ENCODE measurements around the gene PLCB2. TPM values are rescaled to one million over a fixed set of nuclear protein-coding genes. Genes with fewer than 3 reads are reported as not detected.

PLCB2 gene
- total and polyA plus RNA-seq, 4 experiments from 2014 or later: 22.6 to 219 (median 124) TPM

DNA sequence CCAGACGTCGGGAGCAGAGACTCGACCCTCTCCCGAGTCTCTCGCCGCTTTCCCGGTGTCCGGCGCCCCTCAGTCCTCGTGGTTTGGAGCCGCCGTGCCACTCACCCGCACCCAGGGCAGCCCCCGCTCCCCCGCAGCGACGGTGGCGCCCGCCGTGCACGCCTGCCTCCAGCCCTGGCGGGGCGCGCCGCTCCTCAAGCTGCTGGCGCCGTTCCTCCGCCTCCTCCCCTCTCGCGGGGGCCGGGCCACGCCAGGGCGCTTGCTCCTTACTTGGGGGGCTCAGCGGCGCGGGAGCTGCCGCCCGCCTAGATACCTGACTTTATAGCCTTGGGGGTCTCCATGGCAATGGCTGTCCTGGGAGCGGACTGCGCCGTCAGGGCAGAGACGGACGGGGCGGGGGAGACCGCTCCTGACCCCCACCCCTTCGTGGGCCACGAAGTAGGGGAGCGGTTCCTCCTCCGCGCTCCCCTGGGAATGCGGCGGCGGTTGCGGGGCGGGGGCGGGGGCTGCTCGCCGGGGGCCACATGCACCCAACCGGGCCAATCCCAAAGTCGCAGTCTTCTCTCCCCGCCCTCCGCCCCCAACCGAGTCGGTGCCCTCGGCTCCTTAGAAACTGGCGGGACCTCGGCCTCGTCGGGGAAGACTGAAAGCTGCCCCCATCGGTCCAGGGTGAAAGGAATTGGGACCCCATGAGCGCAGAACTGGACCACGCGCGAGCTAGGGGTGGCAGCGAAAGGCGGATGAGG, 24.7 kb downstream of the PLCB2 start, which contains the start of gene ANKRD63:
Gene ANKRD63, minus strand, starts transcription at position 196 of the 746 bp plus-strand sequence. CDS start 478 bp downstream, outside the sequence.
- Histone ChIP-seq H3K27me3 (ENCODE audit: insufficient read depth, low read length) (peaks cover 6% of the 10 kb centered on the region), H3K27ac (ENCODE audit: low read depth, low read length) (no peak within 1 kb of the TSS), H3K4me1 (ENCODE audit: insufficient read depth, low read length) (peaks cover 13% of the 10 kb centered on the region), H3K9me3 (ENCODE audit: control insufficient read depth in 1 of 2, low read length in 2 of 2) (no peaks in the 10 kb centered on the region), H3K4me3 (ENCODE audit: low read length in 2 of 2) (peak within 1 kb of the TSS in 1 of 2 donors; percentile 57), H3K36me3 (ENCODE audit: insufficient read depth, low read length) (no peaks in the 10 kb centered on the region)
- ChIA-PET CTCF (ENCODE audit: partially characterized antibody) (interaction anchor here (0.8 to 5.2 kb wide), 7 partner anchors 8 to 160 kb away, joined by 3 to 94 read pairs (median 4); partner anchors contain the start of gene PLCB2), POLR2A (ENCODE audit: partially characterized antibody) (interaction anchor here (1.1 to 5.3 kb wide), 4 partner anchors 10 to 29 kb away, joined by 3 to 67 read pairs (median 4); partner anchors contain the start of gene PLCB2)
- H3K4me3 Mint-ChIP-seq: peak within 1 kb of the TSS; percentile 36 to 78 (median 63)
- peaks cover 11 to 21% of the 10 kb centered on the region in 2 donors for H3K27me3 Mint-ChIP-seq
- no peak within 1 kb of the TSS for H3K27ac Mint-ChIP-seq
- peaks cover 2 to 9% (median 4%) of the 10 kb centered on the region in 4 donors for H3K4me1 Mint-ChIP-seq
- DNase-seq: peak in 3 of 5 donors; percentile 34 to 42 (median 38)
- peaks cover 0 to 9% of the 10 kb centered on the region in 2 donors for H3K36me3 Mint-ChIP-seq
- H3K9me3 Mint-ChIP-seq: peaks cover 0 to 2% (median 0%) of the 10 kb centered on the region in 8 donors
- intact Hi-C loops (cut with micrococcal nuclease): loop anchor here (1.0 to 5.0 kb wide), 2 partner anchors 24 to 39 kb away; partner anchors contain the start of genes INAFM2 and PLCB2

DNA sequence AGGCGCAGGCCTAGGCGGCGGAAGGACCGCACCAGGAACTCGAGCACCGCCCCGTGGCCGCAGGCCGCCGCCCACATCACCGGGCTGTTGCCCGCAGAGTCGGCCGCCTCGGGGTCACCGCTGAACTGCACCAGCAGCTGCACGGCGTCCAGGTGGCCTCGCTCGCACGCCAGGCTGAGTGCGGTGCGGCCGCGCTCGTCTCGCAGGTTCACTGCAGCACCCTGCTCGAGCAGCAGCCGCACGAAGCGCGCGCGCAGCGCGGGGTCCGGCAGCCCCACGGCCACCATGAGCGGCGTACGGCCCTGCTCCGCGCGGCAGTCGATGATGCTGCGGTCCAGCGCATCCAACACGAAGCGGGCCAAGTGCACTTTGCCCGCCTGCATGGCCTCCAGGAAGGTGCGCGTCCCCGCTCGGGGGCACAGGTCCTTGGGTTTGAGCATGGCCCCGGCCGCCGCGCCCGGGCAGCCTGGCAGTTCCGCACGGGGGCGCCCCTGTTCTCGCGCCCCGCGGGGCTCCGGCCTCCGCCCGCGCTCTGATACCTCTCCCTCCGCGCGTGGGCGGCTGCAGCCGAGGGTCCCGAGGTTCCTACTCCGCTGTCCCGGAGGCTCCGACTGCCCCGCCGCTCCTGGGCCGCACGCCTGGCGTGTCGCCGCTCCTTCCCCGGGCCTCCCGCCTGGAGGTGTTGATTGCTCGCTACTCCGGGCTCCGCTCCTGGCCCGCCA, 25.4 kb downstream of the PLCB2 start:
- no peaks in the 10 kb centered on the region for H3K9me3 ChIP-seq (ENCODE audit: control insufficient read depth in 1 of 2, low read length in 2 of 2)
- H3K4me3 ChIP-seq (ENCODE audit: low read length in 2 of 2): peak overlapping the region in 1 of 2 donors; percentile 57
- peak; percentile 42 to 62 (median 53) for DNase-seq
- Mint-ChIP-seq H3K36me3 (peaks cover 0 to 3% of the 10 kb centered on the region in 2 donors), H3K4me1 (peaks cover 2 to 9% (median 4%) of the 10 kb centered on the region in 4 donors), H3K4me3 (peak overlapping the region; percentile 36 to 78 (median 58)), H3K9me3 (peaks cover 0 to 2% (median 0%) of the 10 kb centered on the region in 8 donors), H3K27me3 (peaks cover 11 to 22% of the 10 kb centered on the region in 2 donors), H3K27ac (no peak overlapping the region)
- CTCF ChIA-PET (ENCODE audit: partially characterized antibody): interaction anchor here (0.8 to 5.2 kb wide), 4 partner anchors 27 to 161 kb away, joined by 3 to 94 read pairs (median 22); partner anchors contain the start of gene PLCB2
- peaks cover 13% of the 10 kb centered on the region for H3K4me1 ChIP-seq (ENCODE audit: insufficient read depth, low read length)
- no peaks in the 10 kb centered on the region for H3K36me3 ChIP-seq (ENCODE audit: insufficient read depth, low read length)
- H3K27me3 ChIP-seq (ENCODE audit: insufficient read depth, low read length): peaks cover 6% of the 10 kb centered on the region
- H3K27ac ChIP-seq (ENCODE audit: low read depth, low read length): no peak overlapping the region
- POLR2A ChIA-PET (ENCODE audit: partially characterized antibody): interaction anchor here (1.4 to 5.3 kb wide), 3 partner anchors 10 to 30 kb away, joined by 3 to 67 read pairs (median 5); partner anchors contain the start of gene PLCB2
- intact Hi-C loops (cut with micrococcal nuclease): loop anchor here (5.0 kb wide), 1 partner anchor 40 kb away; the partner anchor contains the start of gene INAFM2

DNA sequence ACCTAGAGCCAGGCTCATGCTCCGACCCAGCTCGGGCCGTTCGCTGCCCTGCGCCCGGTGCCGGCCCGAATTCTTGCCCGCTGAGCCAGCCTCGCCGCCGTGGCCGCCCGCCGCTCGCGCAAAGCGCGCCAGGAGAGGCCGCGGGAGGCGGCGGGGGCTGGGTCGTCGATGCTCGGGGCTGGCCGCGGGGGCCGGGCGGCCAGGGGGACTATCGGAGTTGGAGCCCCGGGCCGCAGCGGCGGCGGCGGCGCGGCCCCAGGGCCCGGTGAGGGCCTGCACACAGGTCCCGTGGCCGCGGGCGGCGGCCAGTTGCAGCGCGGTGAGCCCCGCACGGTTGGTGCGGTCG, 26.0 kb downstream of the PLCB2 start:
- peaks cover 6% of the 10 kb centered on the region for H3K27me3 ChIP-seq (ENCODE audit: insufficient read depth, low read length)
- H3K4me3 Mint-ChIP-seq: no peak overlapping the region
- no peaks in the 10 kb centered on the region for H3K36me3 ChIP-seq (ENCODE audit: insufficient read depth, low read length)
- H3K27me3 Mint-ChIP-seq: peaks cover 11 to 26% of the 10 kb centered on the region in 2 donors
- ChIA-PET CTCF (ENCODE audit: partially characterized antibody) (interaction anchor here (5.1 to 5.2 kb wide), 2 partner anchors 28 to 55 kb away, joined by 39 to 94 read pairs; partner anchors contain the start of gene PLCB2), POLR2A (ENCODE audit: partially characterized antibody) (interaction anchor here (5.3 kb wide), 1 partner anchor 26 kb away, joined by 67 read pairs; the partner anchor contains the start of gene PLCB2)
- H3K27ac Mint-ChIP-seq: no peak overlapping the region
- peak overlapping the region in 1 of 2 donors; percentile 57 for H3K4me3 ChIP-seq (ENCODE audit: low read length in 2 of 2)
- H3K4me1 Mint-ChIP-seq: peaks cover 2 to 9% (median 4%) of the 10 kb centered on the region in 4 donors
- H3K9me3 Mint-ChIP-seq: peaks cover 0 to 2% (median 0%) of the 10 kb centered on the region in 8 donors
- DNase-seq: no peak
- intact Hi-C loops (cut with micrococcal nuclease): loop anchor here (5.0 kb wide), 1 partner anchor 41 kb away; the partner anchor contains the start of gene INAFM2
- peaks cover 13% of the 10 kb centered on the region for H3K4me1 ChIP-seq (ENCODE audit: insufficient read depth, low read length)
- no peak overlapping the region for H3K27ac ChIP-seq (ENCODE audit: low read depth, low read length)
- H3K36me3 Mint-ChIP-seq: peaks cover 0 to 2% of the 10 kb centered on the region in 2 donors
- H3K9me3 ChIP-seq (ENCODE audit: control insufficient read depth in 1 of 2, low read length in 2 of 2): no peaks in the 10 kb centered on the region

DNA sequence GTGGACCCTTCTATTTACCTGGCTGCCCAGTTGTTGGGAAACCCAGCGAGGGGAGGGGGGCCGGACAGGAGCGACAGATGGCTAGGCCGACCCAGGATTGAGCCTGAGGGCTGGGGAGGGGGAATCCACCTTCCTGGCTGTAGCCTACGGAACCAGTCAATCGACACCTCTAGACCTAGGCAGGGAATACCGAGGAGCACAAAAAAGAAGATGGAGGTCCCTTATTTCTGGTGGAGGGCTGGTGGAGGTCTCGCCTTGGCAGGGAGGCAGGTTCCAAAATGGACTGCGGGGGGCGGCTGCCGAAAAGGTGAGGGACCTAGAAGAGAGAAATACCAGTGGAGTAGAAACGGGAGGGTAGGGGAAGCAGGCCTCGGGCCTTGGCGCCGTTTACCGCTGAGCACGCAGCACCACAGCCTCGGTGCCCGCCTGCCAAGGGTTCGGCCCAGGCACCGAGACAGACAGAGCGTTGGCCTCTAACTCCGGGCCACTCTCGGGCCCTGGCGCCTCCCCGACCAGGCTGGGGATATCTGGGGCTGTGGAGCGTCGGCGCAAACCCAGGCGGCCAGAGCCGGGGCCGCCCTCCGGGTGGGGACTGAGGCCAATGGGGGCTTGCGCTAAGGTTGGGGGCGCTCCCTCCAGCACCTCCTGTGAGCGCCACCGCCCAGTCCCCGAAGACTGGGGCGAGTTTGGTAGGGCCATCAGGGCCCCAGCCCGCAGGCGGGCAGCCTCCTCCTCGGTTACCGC, 26.5 kb downstream of the PLCB2 start:
- peaks cover 6% of the 10 kb centered on the region for H3K27me3 ChIP-seq (ENCODE audit: insufficient read depth, low read length)
- CTCF ChIA-PET (ENCODE audit: partially characterized antibody): interaction anchor here (0.9 to 14.0 kb wide), 16 partner anchors 8 to 241 kb away, joined by 3 to 427 read pairs (median 27); partner anchors contain the start of genes CCDC9B, INAFM2, PLCB2 and SRP14
- no peaks in the 10 kb centered on the region for H3K9me3 ChIP-seq (ENCODE audit: control insufficient read depth in 1 of 2, low read length in 2 of 2)
- no peaks in the 10 kb centered on the region for H3K36me3 Mint-ChIP-seq
- peak overlapping the region; percentile 20 to 76 (median 51) for H3K4me3 Mint-ChIP-seq
- intact Hi-C loops (cut with micrococcal nuclease): loop anchor here (5.0 kb wide), 1 partner anchor 41 kb away; the partner anchor contains the start of gene INAFM2
- H3K27ac Mint-ChIP-seq: no peak overlapping the region
- DNase-seq: no peak
- H3K4me1 Mint-ChIP-seq: peaks cover 2 to 9% (median 4%) of the 10 kb centered on the region in 4 donors
- POLR2A ChIA-PET (ENCODE audit: partially characterized antibody): interaction anchor here (4.8 to 5.3 kb wide), 2 partner anchors 27 to 28 kb away, joined by 40 to 67 read pairs; partner anchors contain the start of gene PLCB2
- H3K27ac ChIP-seq (ENCODE audit: low read depth, low read length): no peak overlapping the region
- no peak overlapping the region for H3K4me3 ChIP-seq (ENCODE audit: low read length in 2 of 2)
- peaks cover 13% of the 10 kb centered on the region for H3K4me1 ChIP-seq (ENCODE audit: insufficient read depth, low read length)
- peaks cover 11 to 27% of the 10 kb centered on the region in 2 donors for H3K27me3 Mint-ChIP-seq
- no peaks in the 10 kb centered on the region for H3K36me3 ChIP-seq (ENCODE audit: insufficient read depth, low read length)
- peaks cover 0 to 2% (median 0%) of the 10 kb centered on the region in 8 donors for H3K9me3 Mint-ChIP-seq

DNA sequence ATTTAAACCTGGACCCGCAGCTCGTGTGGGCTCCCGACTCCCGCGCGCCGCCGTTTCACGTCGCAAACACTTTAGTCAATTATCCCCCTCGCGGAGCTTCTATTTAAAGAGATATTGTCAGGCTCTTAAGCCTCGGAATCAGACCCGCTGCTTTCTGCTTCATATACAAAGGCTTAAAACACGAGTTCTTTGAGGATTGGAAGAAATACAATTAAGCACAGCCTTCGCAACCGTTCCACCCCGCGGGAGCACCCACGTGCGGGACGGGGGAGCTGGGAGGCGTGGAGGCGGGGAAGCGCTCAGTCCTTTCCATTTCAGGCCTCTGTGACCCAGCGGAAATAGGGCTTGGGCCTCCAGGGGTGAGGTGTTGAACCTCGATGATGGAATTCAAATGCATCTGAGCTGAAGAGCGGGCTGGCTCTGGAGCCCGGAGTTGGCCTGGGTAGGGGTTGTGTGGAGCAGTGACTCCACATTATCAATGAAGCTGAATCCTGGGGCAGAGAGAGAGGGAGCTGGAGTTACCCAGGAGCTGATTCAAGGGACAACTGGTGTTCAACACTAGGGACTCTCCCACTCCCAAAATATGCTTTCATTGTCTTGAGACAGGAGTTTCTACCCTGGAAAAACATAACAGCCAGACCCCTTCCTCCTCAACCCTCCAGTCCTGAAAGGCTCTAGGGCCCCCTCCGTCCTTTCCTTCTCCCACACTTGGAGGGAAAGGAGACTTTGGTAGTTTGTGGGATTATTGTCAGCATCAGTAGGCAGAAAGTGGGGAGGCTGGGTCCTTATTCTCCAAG, 27.3 kb downstream of the PLCB2 start:
- Mint-ChIP-seq H3K4me1 (peaks cover 2 to 9% (median 4%) of the 10 kb centered on the region in 4 donors), H3K4me3 (peak overlapping the region in 6 of 8 donors; percentile 20 to 76 (median 50)), H3K27me3 (peaks cover 11 to 27% of the 10 kb centered on the region in 2 donors), H3K9me3 (peaks cover 0 to under 1% (median 0%) of the 10 kb centered on the region in 8 donors), H3K36me3 (no peaks in the 10 kb centered on the region), H3K27ac (peak overlapping the region in 1 of 7 donors; percentile 73)
- Histone ChIP-seq H3K9me3 (ENCODE audit: control insufficient read depth in 1 of 2, low read length in 2 of 2) (no peaks in the 10 kb centered on the region), H3K27ac (ENCODE audit: low read depth, low read length) (no peak overlapping the region), H3K4me3 (ENCODE audit: low read length in 2 of 2) (no peak overlapping the region), H3K36me3 (ENCODE audit: insufficient read depth, low read length) (no peaks in the 10 kb centered on the region), H3K27me3 (ENCODE audit: insufficient read depth, low read length) (peaks cover 6% of the 10 kb centered on the region), H3K4me1 (ENCODE audit: insufficient read depth, low read length) (peaks cover 13% of the 10 kb centered on the region)
- DNase-seq: no peak
- CTCF ChIA-PET (ENCODE audit: partially characterized antibody): interaction anchor here (0.9 to 14.0 kb wide), 18 partner anchors 9 to 240 kb away, joined by 3 to 427 read pairs (median 10); partner anchors contain the start of genes CCDC9B, INAFM2, PLCB2 and SRP14
- POLR2A ChIA-PET (ENCODE audit: partially characterized antibody): interaction anchor here (0.7 to 4.8 kb wide), 2 partner anchors 28 to 275 kb away, joined by 3 to 40 read pairs; partner anchors contain the start of gene PLCB2
- intact Hi-C loops (cut with micrococcal nuclease): loop anchor here (5.0 kb wide), 1 partner anchor 42 kb away; the partner anchor contains the start of gene INAFM2

All from CD4-positive, alpha-beta memory T cell (primary cell).